HepG2 (cell line): ENCODE data around the gene SLC25A45. TPM values are rescaled to one million over a fixed set of nuclear protein-coding genes. Genes with fewer than 3 reads are reported as not detected.

Experiments
- BRD4 ChIP-seq: sonication (generic); formaldehyde crosslinking; IDR thresholded peaks from 2 replicates; pipeline ENCODE4 v1.4.0; 2020; ENCODE audit warnings: missing genetic modification reagents
- CBFB ChIP-seq: sonication (generic); formaldehyde crosslinking; IDR thresholded peaks from 2 replicates; pipeline ENCODE4 v1.4.0; 2020; ENCODE audit warnings: missing genetic modification reagents
- CENPBD1 ChIP-seq: sonication (generic); formaldehyde crosslinking; IDR thresholded peaks from 2 replicates; pipeline ENCODE4 v1.8.0; 2022; ENCODE audit warnings: missing genetic modification reagents, low read depth, mild to moderate bottlenecking, borderline replicate concordance
- GFI1 ChIP-seq: sonication (generic); formaldehyde crosslinking; IDR thresholded peaks from 2 replicates; pipeline ENCODE4 v1.5.0; 2020; ENCODE audit warnings: missing genetic modification reagents, mild to moderate bottlenecking, borderline replicate concordance
- GMEB2 ChIP-seq: IDR thresholded peaks from 2 replicates; pipeline ENCODE4 v1.6.1; 2016; ENCODE audit warnings: missing biosample characterization, missing genetic modification reagents, low read depth
- KLF16 ChIP-seq, 2 experiments: sonication (generic) in 1 of 2; formaldehyde crosslinking in 1 of 2; IDR thresholded peaks; 2 replicates each; pipeline versions ENCODE4 v1.6.1 to v1.8.0; 2016 to 2023; ENCODE audit warnings: missing genetic modification reagents in 2 of 2, missing compliant biosample characterization in 1 of 2
- RNF219 ChIP-seq: sonication (generic); formaldehyde crosslinking; IDR thresholded peaks from 2 replicates; pipeline ENCODE4 v1.5.0; 2020; ENCODE audit warnings: mild to moderate bottlenecking, missing genetic modification reagents
- SYNCRIP ChIP-seq: fragments of 200-400 bp; formaldehyde crosslinking; IDR thresholded peaks from 2 replicates; pipeline ENCODE4 v1.6.1; 2018; ENCODE audit warnings: mild to moderate bottlenecking, low read depth, low read length; ENCODE audit not compliant: insufficient read depth
- TARDBP ChIP-seq: sonication (generic); formaldehyde crosslinking; IDR thresholded peaks from 2 replicates; pipeline ENCODE4 v1.8.0; 2022; ENCODE audit warnings: mild to moderate bottlenecking, missing genetic modification reagents
- YY1 ChIP-seq: IDR thresholded peaks from 2 replicates; pipeline ENCODE4 v1.6.1; 2011; ENCODE audit warnings: low read length, low read depth, moderate library complexity, mild to moderate bottlenecking; ENCODE audit not compliant: insufficient read depth, insufficient replicate concordance
- ZNF530 ChIP-seq: sonication (generic); formaldehyde crosslinking; IDR thresholded peaks from 2 replicates; pipeline ENCODE4 v1.5.0; 2020; ENCODE audit warnings: low read depth, mild to moderate bottlenecking, missing genetic modification reagents
- ZNF558 ChIP-seq: sonication (generic); formaldehyde crosslinking; IDR thresholded peaks from 2 replicates; pipeline ENCODE4 v1.9.0; 2022; ENCODE audit warnings: mild to moderate bottlenecking, missing genetic modification reagents, borderline replicate concordance
- ZNF678 ChIP-seq: sonication (generic); formaldehyde crosslinking; IDR thresholded peaks from 2 replicates; pipeline ENCODE4 v1.4.0; 2020; ENCODE audit warnings: mild to moderate bottlenecking, missing genetic modification reagents
- ZNF687 ChIP-seq: sonication (generic); formaldehyde crosslinking; IDR thresholded peaks from 2 replicates; pipeline ENCODE4 v1.5.1; 2020; ENCODE audit warnings: mild to moderate bottlenecking, missing genetic modification reagents, moderate library complexity
- ZNF766 ChIP-seq: sonication (generic); formaldehyde crosslinking; IDR thresholded peaks from 2 replicates; pipeline ENCODE4 v1.5.0; 2020; ENCODE audit warnings: missing genetic modification reagents, borderline replicate concordance
- polyA plus RNA-seq, 8 experiments: library from polyadenylated mRNA; depleted of rRNA in 3 of 8; stranded (reverse) in 7 of 8; unstranded in 1 of 8; fragments of >200 nt; fragmentation: Illumina TruSeq in 4 of 8; extraction: Trizol in 4 of 8; gene quantifications; 2 replicates each; pipeline versions ENCODE4 v1.2.1 to v1.2.3, GENCODE V29; 2011 to 2016; ENCODE audit warnings: low read depth in 4 of 8, missing spikeins in 1 of 8, mixed read lengths in 1 of 8; ENCODE audit not compliant: insufficient read depth in 1 of 8
- total RNA-seq, 5 experiments: library from RNA; depleted of rRNA; stranded (reverse); fragments of >200 nt; fragmentation: Illumina TruSeq; extraction: Trizol; gene quantifications; 2 replicates each; pipeline ENCODE4 v1.2.3, GENCODE V29; 2016; ENCODE audit warnings: low read depth in 1 of 5
- TF ChIP-seq, protein P1 (sequence below): IDR thresholded peaks from 2 replicates; pipeline ENCODE4 v1.6.1; 2016; ENCODE audit warnings: missing compliant biosample characterization, missing genetic modification reagents, borderline replicate concordance

Gene SLC25A45
- total and polyA plus RNA-seq, 2 of the 13 experiments (the other 11 are each of a cell fraction or from before 2014, with no cell fraction given), result 1.2 to 3.4 TPM

DNA sequence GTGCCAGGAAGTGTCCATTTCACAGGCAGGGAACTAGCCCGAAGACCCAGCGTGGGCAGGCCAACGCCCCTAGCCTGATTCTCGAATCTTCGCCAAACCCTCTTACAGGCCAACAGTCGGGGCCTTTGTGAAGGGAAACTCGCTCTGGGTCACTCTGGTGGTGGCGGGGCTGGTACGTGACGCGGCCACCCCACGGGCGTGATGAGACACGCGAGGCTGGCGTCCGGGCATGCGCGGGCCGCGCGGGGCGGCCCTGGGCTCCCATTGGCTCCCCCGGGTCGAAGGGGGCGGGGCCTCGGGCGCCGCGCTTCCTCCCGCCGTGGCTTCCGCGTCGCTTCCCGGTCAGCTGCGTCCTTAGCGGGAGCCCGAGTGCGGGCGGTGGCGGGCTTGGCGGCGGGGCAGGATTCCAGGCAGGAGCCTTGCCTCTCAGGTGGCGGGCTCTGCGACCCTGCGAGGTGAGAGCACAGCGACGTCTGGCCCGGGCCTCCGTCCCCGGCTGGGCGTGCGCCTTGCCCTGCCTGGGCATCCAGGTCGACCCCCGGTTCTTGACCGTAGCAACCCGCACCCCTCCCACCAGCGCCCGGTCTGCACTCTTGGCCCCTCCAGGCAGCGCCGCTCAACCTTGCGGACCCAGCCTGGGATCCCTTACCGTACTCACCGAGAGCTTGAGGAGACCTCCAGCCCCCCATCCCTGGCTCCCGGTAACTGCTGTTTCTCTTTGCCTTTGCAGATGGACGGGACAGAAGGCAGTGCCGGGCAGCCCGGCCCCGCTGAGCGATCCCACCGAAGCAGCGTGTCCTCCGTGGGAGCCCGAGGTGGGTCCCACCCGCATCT is 4.1 kb upstream of the SLC25A45 start, which contains the start of gene FRMD8 (continued):
- no peak for TF ChIP-seq SYNCRIP
- no peak for TF ChIP-seq ZNF530 (CRISPR knock-in tag)
- no peak; the same call in 1 of the 2 replicates for TF ChIP-seq ZNF558 (CRISPR knock-in tag)
- TF ChIP-seq YY1, result peak; percentile 55
- TF ChIP-seq TARDBP (CRISPR knock-in tag), result 0 out of 2 replicates have a peak, but pooled peaks have one; percentile 43
- peak; percentile 97 for TF ChIP-seq ZNF687 (CRISPR knock-in tag)
- TF ChIP-seq, protein P1, sequence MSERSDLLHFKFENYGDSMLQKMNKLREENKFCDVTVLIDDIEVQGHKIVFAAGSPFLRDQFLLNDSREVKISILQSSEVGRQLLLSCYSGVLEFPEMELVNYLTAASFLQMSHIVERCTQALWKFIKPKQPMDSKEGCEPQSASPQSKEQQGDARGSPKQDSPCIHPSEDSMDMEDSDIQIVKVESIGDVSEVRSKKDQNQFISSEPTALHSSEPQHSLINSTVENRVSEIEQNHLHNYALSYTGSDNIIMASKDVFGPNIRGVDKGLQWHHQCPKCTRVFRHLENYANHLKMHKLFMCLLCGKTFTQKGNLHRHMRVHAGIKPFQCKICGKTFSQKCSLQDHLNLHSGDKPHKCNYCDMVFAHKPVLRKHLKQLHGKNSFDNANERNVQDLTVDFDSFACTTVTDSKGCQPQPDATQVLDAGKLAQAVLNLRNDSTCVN (CRISPR knock-in tag), result no peak
- TF ChIP-seq ZNF766 (CRISPR knock-in tag), result no peak; the same call in 1 of the 2 replicates
- TF ChIP-seq CENPBD1 (CRISPR knock-in tag), result no peak
- TF ChIP-seq BRD4 (CRISPR knock-in tag), result 0 out of 2 replicates have a peak, but pooled peaks have one; percentile 4
- no peak for TF ChIP-seq ZNF678 (CRISPR knock-in tag)
- no peak for TF ChIP-seq RNF219
- no peak for TF ChIP-seq CBFB
- no peak for TF ChIP-seq GMEB2 (CRISPR knock-in tag)
- TF ChIP-seq GFI1 (CRISPR knock-in tag), result no peak
- TF ChIP-seq KLF16 (CRISPR knock-in tag; IDR thresholded peaks at IDR 0.05), result no peak; a peak in 1 of 4 replicates
